PC-3 (cell line): ENCODE results near the gene ACP2. TPM values are rescaled to one million over a fixed set of nuclear protein-coding genes. Genes with fewer than 3 reads are reported as not detected.

Experiments used
- ATAC-seq: fragments of 200-7000 bp; cut with Tn5 transposase; 2 replicates; pipeline ENCODE4 v1.9.1; 2020; ENCODE audit warnings: mild to moderate bottlenecking, moderate library complexity
- BruUV-seq: library from RNA; stranded (reverse); fragments of 400-500 nt; replicated peaks from 2 replicates; lab custom pipeline; 2021; lab: Mats Ljungman, UMichigan
- CTCF ChIA-PET: fragments of 300-600 bp; sonication (Branson Sonifier 250); formaldehyde crosslinking; loops from one replicate; lab custom pipeline; 2022; ENCODE audit warnings: antibody characterized with exemption; lab: Charles Lee
- POLR2A ChIA-PET: fragments of 300-600 bp; sonication (Branson Sonifier 250); formaldehyde crosslinking; loops from one replicate; lab custom pipeline; 2022; ENCODE audit warnings: antibody characterized with exemption; ENCODE audit not compliant: unreplicated experiment; lab: Charles Lee
- DNase-seq: peaks from one replicate; pipeline ENCODE4 v3.0.0-alpha.2; 2015
- H2AFZ ChIP-seq: fragments of 300-600 bp; sonication (generic); 2 replicates; pipeline ENCODE4 v1.6.0; 2016; ENCODE audit warnings: antibody characterized with exemption, low read length
- H3F3A ChIP-seq: fragments of 300-600 bp; sonication (generic); one replicate; pipeline ENCODE4 v1.6.0; 2017; ENCODE audit warnings: antibody characterized with exemption, low read length, control low read depth, mild to moderate bottlenecking; ENCODE audit not compliant: unreplicated experiment
- H3K27ac ChIP-seq: fragments of 300-600 bp; sonication (generic); 2 replicates; pipeline ENCODE4 v1.5.1; 2016; ENCODE audit warnings: mild to moderate bottlenecking, low read length
- H3K27me3 ChIP-seq: fragments of 300-600 bp; sonication (generic); 2 replicates; pipeline ENCODE4 v1.6.1; 2016; ENCODE audit warnings: low read length, mixed read lengths
- H3K36me3 ChIP-seq: fragments of 300-600 bp; sonication (generic); 2 replicates; pipeline ENCODE4 v1.6.1; 2016; ENCODE audit warnings: low read depth, mixed run types, low read length, mixed read lengths
- H3K4me1 ChIP-seq: fragments of 300-600 bp; sonication (generic); 2 replicates; pipeline ENCODE4 v1.5.1; 2016; ENCODE audit warnings: low read length; ENCODE audit not compliant: insufficient read depth
- H3K4me2 ChIP-seq: fragments of 300-600 bp; sonication (generic); 2 replicates; pipeline ENCODE4 v1.6.0; 2016; ENCODE audit warnings: low read length
- H3K4me3 ChIP-seq: fragments of 300-600 bp; sonication (generic); 2 replicates; pipeline ENCODE4 v1.5.1; 2016; ENCODE audit warnings: mild to moderate bottlenecking, low read length, mixed read lengths
- H3K79me2 ChIP-seq: fragments of 300-600 bp; sonication (generic); 2 replicates; pipeline ENCODE4 v1.6.1; 2017; ENCODE audit warnings: low read length, mixed read lengths
- H3K9ac ChIP-seq: fragments of 300-600 bp; sonication (generic); 2 replicates; pipeline ENCODE4 v1.6.0; 2016; ENCODE audit warnings: mild to moderate bottlenecking, low read length
- H3K9me2 ChIP-seq: fragments of 300-600 bp; sonication (generic); replicated peaks from 2 replicates; pipeline ENCODE4 v1.6.1; 2016; ENCODE audit warnings: mixed run types, low read length, mixed read lengths
- H3K9me3 ChIP-seq: fragments of 300-600 bp; sonication (generic); 2 replicates; pipeline ENCODE4 v1.6.1; 2016; ENCODE audit warnings: low read length, mixed read lengths
- H4K20me1 ChIP-seq: fragments of 300-600 bp; sonication (generic); 2 replicates; pipeline ENCODE4 v1.6.1; 2016; ENCODE audit warnings: low read length, mixed read lengths
- CTCF ChIP-seq: fragments of 300-600 bp; sonication (generic); conservative IDR thresholded peaks from 2 replicates; pipeline ENCODE4 v1.5.1; 2017; ENCODE audit warnings: antibody characterized with exemption, low read depth, mild to moderate bottlenecking, low read length
- EZH2 ChIP-seq: fragments of 300-600 bp; sonication (generic); IDR thresholded peaks from one replicate; pipeline ENCODE4 v1.6.1; 2017; ENCODE audit warnings: antibody characterized with exemption, mild to moderate bottlenecking, low read length; ENCODE audit not compliant: unreplicated experiment
- EZH2phosphoT487 ChIP-seq: fragments of 300-600 bp; sonication (generic); IDR thresholded peaks from 2 replicates; pipeline ENCODE4 v1.6.1; 2018; ENCODE audit warnings: mild to moderate bottlenecking, antibody characterized with exemption, low read length, borderline replicate concordance
- intact Hi-C: fragments of 100-400 bp; cut with micrococcal nuclease; formaldehyde crosslinking; loops from 2 replicates; pipeline ENCODE4 v1.9.0; 2023
- total RNA-seq: library from RNA; depleted of rRNA; stranded (reverse); fragments of >200 nt; gene quantifications from 2 replicates; pipeline ENCODE4 v1.2.3, GENCODE V29; 2014

ACP2 gene
- total RNA-seq, 1 experiment from 2014 or later, result 26.6 TPM

GRCh38 chr11:47239852-47240251 is 8.8 kb downstream of the ACP2 start:
- Histone ChIP-seq H3K27me3 (no peaks in the 10 kb centered on the region), H3K4me2 (no peak overlapping the region), H3K79me2 (0 out of 2 replicates have a peak, but pooled peaks cover 4% of the 10 kb centered on the region), H3K9ac (no peak overlapping the region), H3K9me3 (no peaks in the 10 kb centered on the region), H3K4me3 (no peak overlapping the region), H3K4me1 (peaks cover 22% of the 10 kb centered on the region), H2AFZ (no peak overlapping the region), H3K27ac (no peak overlapping the region), H3K36me3 (peaks cover 8% of the 10 kb centered on the region; the same call in 1 of the 2 replicates), H3K9me2 (no peaks in the 10 kb centered on the region), H4K20me1 (no peaks in the 10 kb centered on the region), H3F3A (no peaks in the 10 kb centered on the region)
- no TSS peak for BruUV-seq
- intact Hi-C loops, result no loop called here
- TF ChIP-seq EZH2 (no peak), EZH2phosphoT487 (no peak), CTCF (no peak)
- POLR2A ChIA-PET, result no interaction called here
- DNase-seq (no peak), ATAC-seq (no peak)
- CTCF ChIA-PET, result no interaction called here

- Histone ChIP-seq H3K27ac (no peak overlapping the region), H3K4me1 (peaks cover 43% of the 10 kb centered on the region), H2AFZ (no peak overlapping the region), H3K4me3 (no peak overlapping the region), H3F3A (peaks cover 5% of the 10 kb centered on the region), H3K79me2 (0 out of 2 replicates have a peak, but pooled peaks cover 4% of the 10 kb centered on the region), H3K36me3 (peaks cover 8% of the 10 kb centered on the region; the same call in 1 of the 2 replicates), H4K20me1 (no peaks in the 10 kb centered on the region), H3K9ac (no peak overlapping the region), H3K9me3 (no peaks in the 10 kb centered on the region), H3K9me2 (no peaks in the 10 kb centered on the region), H3K27me3 (no peaks in the 10 kb centered on the region), H3K4me2 (peak overlapping the region; percentile 51)
- DNase-seq, result peak; percentile 52
- ChIA-PET CTCF (no interaction called here), POLR2A (no interaction called here)
- intact Hi-C loops, result no loop called here
- TF ChIP-seq EZH2phosphoT487, result no peak
- no peak for TF ChIP-seq CTCF
- TF ChIP-seq EZH2, result no peak
- BruUV-seq, result no TSS peak
- ATAC-seq, result no peak
Measured at GRCh38 chr11:47236482-47236881, 12.1 kb downstream of the ACP2 start.

GRCh38 chr11:47235163-47235562 is 13.5 kb downstream of the ACP2 start:
- Histone ChIP-seq H3K9ac (peak overlapping the region; percentile 54), H3K9me2 (no peaks in the 10 kb centered on the region), H3K27ac (peak overlapping the region; percentile 91), H3K9me3 (no peaks in the 10 kb centered on the region), H3K4me2 (peak overlapping the region; percentile 81), H3K4me1 (peaks cover 43% of the 10 kb centered on the region), H3K4me3 (peak overlapping the region; percentile 63), H4K20me1 (no peaks in the 10 kb centered on the region), H2AFZ (peak overlapping the region; percentile 40; the same call in 1 of the 2 replicates), H3K79me2 (0 out of 2 replicates have a peak, but pooled peaks cover 4% of the 10 kb centered on the region), H3F3A (peaks cover 5% of the 10 kb centered on the region), H3K36me3 (peaks cover 8% of the 10 kb centered on the region; the same call in 1 of the 2 replicates), H3K27me3 (no peaks in the 10 kb centered on the region)
- ATAC-seq, result no peak
- TF ChIP-seq CTCF (no peak), EZH2phosphoT487 (no peak), EZH2 (no peak)
- ChIA-PET POLR2A (interaction anchor here (0.6 kb wide), 1 partner anchor 308 kb away, joined by 3 read pairs; no protein-coding TSS in a partner anchor), CTCF (interaction anchor here (1.2 to 2.6 kb wide), 3 partner anchors 21 to 56 kb away, joined by 3 to 33 read pairs (median 10); partner anchors contain the start of gene DDB2)
- no peak for DNase-seq
- intact Hi-C loops, result no loop called here
- no TSS peak for BruUV-seq
